Measurements from ENCODE around the gene ALOXE3.

The ALOXE3 gene

GRCh38 chr17:8117980-8118768, at the start of gene ALOXE3:
Gene ALOXE3 (minus strand): TSS chr17:8118514. CDS start chr17:8117990, 524 bp downstream.
- DNase-seq (ENCODE audit: low spot score), result no peak

- no peak for DNase-seq (ENCODE audit: low spot score)
These were observed 49.2 kb upstream of the ALOXE3 start for GRCh38 chr17:8167526-8167925.

- no peak for DNase-seq (ENCODE audit: low spot score)
These were observed 48.4 kb upstream of the ALOXE3 start for GRCh38 chr17:8166731-8167130.

GRCh38 chr17:8164815-8165131, 46.5 kb upstream of the ALOXE3 start:
- no peak for DNase-seq (ENCODE audit: low spot score)

GRCh38 chr17:8163978-8164814, 45.9 kb upstream of the ALOXE3 start:
- no peak for DNase-seq (ENCODE audit: low spot score)

GRCh38 chr17:8162997-8163977, 45.0 kb upstream of the ALOXE3 start:
- no peak for DNase-seq (ENCODE audit: low spot score)

- DNase-seq (ENCODE audit: low spot score), result no peak
These were observed 44.1 kb upstream of the ALOXE3 start, which contains the start of gene VAMP2 for GRCh38 chr17:8162233-8162996. Gene VAMP2 (minus strand): TSS chr17:8162948. CDS start chr17:8162879, 69 bp downstream.

- no peak for DNase-seq (ENCODE audit: low spot score)
These were observed 43.2 kb upstream of the ALOXE3 start for GRCh38 chr17:8161289-8162232.

GRCh38 chr17:8160741-8161221, 42.5 kb upstream of the ALOXE3 start:
- DNase-seq (ENCODE audit: low spot score), result no peak

- DNase-seq (ENCODE audit: low spot score), result no peak
These were observed 41.9 kb upstream of the ALOXE3 start for GRCh38 chr17:8160224-8160577.

- no peak for DNase-seq (ENCODE audit: low spot score)
These were observed 41.3 kb upstream of the ALOXE3 start for GRCh38 chr17:8159459-8160223.

GRCh38 chr17:8159032-8159400, 40.7 kb upstream of the ALOXE3 start:
- no peak for DNase-seq (ENCODE audit: low spot score)

- peak; percentile 83 for DNase-seq (ENCODE audit: low spot score)
These were observed 40.1 kb upstream of the ALOXE3 start for GRCh38 chr17:8158267-8159031.

- DNase-seq (ENCODE audit: low spot score), result peak; percentile 100
These were observed 38.1 kb upstream of the ALOXE3 start for GRCh38 chr17:8156246-8156992.

GRCh38 chr17:8155996-8156245, 37.6 kb upstream of the ALOXE3 start:
- no peak for DNase-seq (ENCODE audit: low spot score)

GRCh38 chr17:8155231-8155995, 37.1 kb upstream of the ALOXE3 start:
- DNase-seq (ENCODE audit: low spot score), result no peak

GRCh38 chr17:8154608-8155155, 36.4 kb upstream of the ALOXE3 start:
- DNase-seq (ENCODE audit: low spot score), result no peak

Measured in putamen (tissue), 1 donor.